ENCODE results near the gene OTOF. TPM values are rescaled to one million over a fixed set of nuclear protein-coding genes. Genes with fewer than 3 reads are reported as not detected.

OTOF gene
- total RNA-seq, 1 experiment from 2014 or later = 0.26 TPM

- ChIA-PET CTCF (interaction anchor here (2.8 kb wide), 1 partner anchor 38 kb away, joined by 10 read pairs; no protein-coding TSS in a partner anchor), POLR2A (no interaction called here)
- H3K36me3 Mint-ChIP-seq = no peaks in the 10 kb centered on the region
- H3K4me3 Mint-ChIP-seq = no peak overlapping the region
- no peak for TF ChIP-seq CREB1 (CRISPR knock-in tag; IDR thresholded peaks at IDR 0.05)
- TF ChIP-seq ATF6 (CRISPR knock-in tag; IDR thresholded peaks at IDR 0.05) = no peak
- TF ChIP-seq NFYB (CRISPR knock-in tag; conservative IDR thresholded peaks at IDR 0.05; ENCODE audit: low read depth) = no peak
- TF ChIP-seq JUN (CRISPR knock-in tag; IDR thresholded peaks at IDR 0.05) = no peak
- no peak for TF ChIP-seq OVOL2 (CRISPR knock-in tag; IDR thresholded peaks at IDR 0.05; ENCODE audit: borderline replicate concordance)
- TF ChIP-seq CTCF (IDR thresholded peaks at IDR 0.05) = no peak
- TF ChIP-seq USF2 (CRISPR knock-in tag; IDR thresholded peaks at IDR 0.05) = no peak
- no peaks in the 10 kb centered on the region; the same call in 1 of the 2 replicates for H3K27me3 Mint-ChIP-seq (ENCODE audit: low read depth)
- H3K27ac Mint-ChIP-seq = no peak overlapping the region
- peaks cover 3% of the 10 kb centered on the region; the same call in 1 of the 2 replicates for H3K9me3 Mint-ChIP-seq
- H3K4me1 Mint-ChIP-seq = peaks cover 12% of the 10 kb centered on the region
- no peak for ATAC-seq
- DNase-seq (ENCODE audit: low spot score) = no peak
Measured at GRCh38 chr2:26465266-26465925, 12.5 kb downstream of the OTOF start.

- H3K9me3 Mint-ChIP-seq = peaks cover 3% of the 10 kb centered on the region; the same call in 1 of the 2 replicates
- ChIA-PET POLR2A (interaction anchor here (0.6 kb wide), 1 partner anchor 42 kb away, joined by 4 read pairs; no protein-coding TSS in a partner anchor), CTCF (no interaction called here)
- ATAC-seq = no peak
- no peaks in the 10 kb centered on the region for H3K36me3 Mint-ChIP-seq
- DNase-seq (ENCODE audit: low spot score) = peak; percentile 5
- no peak overlapping the region for H3K4me3 Mint-ChIP-seq
- peaks cover 12% of the 10 kb centered on the region for H3K4me1 Mint-ChIP-seq
- TF ChIP-seq ATF3 (CRISPR knock-in tag; conservative IDR thresholded peaks at IDR 0.05) = no peak
- no peak for TF ChIP-seq AR (CRISPR knock-in tag; IDR thresholded peaks at IDR 0.05)
- TF ChIP-seq FOXP1 (CRISPR knock-in tag; IDR thresholded peaks at IDR 0.05; ENCODE audit: borderline replicate concordance) = no peak
- no peak for TF ChIP-seq MAX (CRISPR knock-in tag; IDR thresholded peaks at IDR 0.05)
- no peak for TF ChIP-seq TP53 (CRISPR knock-in tag; IDR thresholded peaks at IDR 0.05)
- TF ChIP-seq USF2 (CRISPR knock-in tag; IDR thresholded peaks at IDR 0.05) = no peak
- TF ChIP-seq ZNF423 (CRISPR knock-in tag; IDR thresholded peaks at IDR 0.05) = no peak
- TF ChIP-seq MXD4 (CRISPR knock-in tag; IDR thresholded peaks at IDR 0.05; ENCODE audit: borderline replicate concordance) = no peak
- TF ChIP-seq CBFB (CRISPR knock-in tag; IDR thresholded peaks at IDR 0.05; ENCODE audit: low read depth) = no peak
- no peak for TF ChIP-seq ESRRA (CRISPR knock-in tag; IDR thresholded peaks at IDR 0.05; ENCODE audit: borderline replicate concordance)
- H3K27me3 Mint-ChIP-seq (ENCODE audit: low read depth) = no peaks in the 10 kb centered on the region; the same call in 1 of the 2 replicates
- peak overlapping the region; percentile 32; the same call in 1 of the 2 replicates for H3K27ac Mint-ChIP-seq
Measured at GRCh38 chr2:26464390-26465265, 13.3 kb downstream of the OTOF start.
